Endometrial microvascular endothelial cells (primary cell): ENCODE measurements around the gene NDFIP2. TPM values are rescaled to one million over a fixed set of nuclear protein-coding genes. Genes with fewer than 3 reads are reported as not detected.
"Not testable (repeated sequence)": the region's sequence is repeated elsewhere in the genome, so short reads cannot be mapped to it uniquely, and the experiment has no call there.

Experiments
- in situ Hi-C: cut with HindIII; loops from 2 replicates; pipeline ENCODE4 v1.10.0; 2017; ENCODE audit warnings: low sequenced_read_pairs, low pct_unique_long_range_greater_than_20kb; ENCODE audit errors: inconsistent ontology term
- total RNA-seq: library from RNA; depleted of rRNA; stranded (reverse); fragments of >200 nt; gene quantifications from one replicate; pipeline ENCODE4 v1.2.3, GENCODE V29; 2015; ENCODE audit errors: inconsistent ontology term

NDFIP2 gene
- total RNA-seq, 1 donor from 2014 or later = 13.6 TPM

DNA sequence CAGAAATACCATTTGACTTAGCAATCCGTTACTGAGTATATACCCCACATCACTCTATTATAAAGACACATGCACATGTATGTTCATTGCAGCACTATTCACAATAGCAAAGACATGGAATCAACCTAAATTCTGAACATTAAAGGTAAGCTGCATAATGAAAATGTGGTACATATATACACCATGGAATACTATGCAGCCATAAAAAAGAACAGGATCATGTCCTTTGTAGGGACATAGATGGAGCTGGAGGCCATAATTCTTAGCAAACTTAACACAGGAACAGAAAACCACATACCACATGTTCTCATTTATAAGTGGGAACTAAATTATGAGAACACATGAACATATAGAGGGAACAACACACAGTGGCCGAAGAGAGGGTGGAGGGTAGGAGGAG lies 85.2 kb downstream of the NDFIP2 start:
- in situ Hi-C loops = no loop called here

DNA sequence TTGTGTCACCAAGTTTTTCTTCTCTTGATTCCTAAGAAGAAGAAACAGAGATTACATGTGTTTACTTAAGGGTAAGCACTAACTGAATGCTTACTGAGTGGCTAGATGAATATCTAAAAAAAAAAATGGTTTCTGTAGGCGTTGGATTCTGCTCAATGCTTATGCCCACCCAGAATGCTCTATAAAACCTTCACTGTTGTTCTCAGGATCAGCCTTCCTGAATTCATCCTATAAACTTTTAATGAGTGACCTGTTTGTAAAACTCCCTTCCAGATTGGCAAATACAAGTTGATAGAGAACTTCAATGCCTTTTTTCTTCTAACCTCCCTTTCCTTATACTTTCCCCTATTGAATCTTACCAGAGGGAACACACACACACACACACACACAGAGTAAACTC lies 90.2 kb downstream of the NDFIP2 start:
- in situ Hi-C loops = no loop called here

DNA sequence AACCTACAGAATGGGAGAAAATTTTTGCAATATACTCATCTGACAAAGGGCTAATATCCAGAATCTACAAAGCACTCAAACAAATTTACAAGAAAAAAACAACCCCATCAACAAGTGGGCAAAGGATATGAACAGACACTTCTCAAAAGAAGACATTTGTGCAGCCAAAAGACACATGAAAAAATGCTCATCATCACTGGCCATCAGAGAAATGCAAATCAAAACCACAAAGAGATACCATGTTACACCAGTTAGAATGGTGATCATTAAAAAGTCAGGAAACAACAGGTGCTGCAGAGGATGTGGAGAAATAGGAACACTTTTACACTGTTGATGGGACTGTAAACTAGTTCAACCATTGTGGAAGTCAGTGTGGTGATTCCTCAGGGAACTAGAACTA lies 92.9 kb downstream of the NDFIP2 start:
- in situ Hi-C loops = not testable (repeated sequence)

- in situ Hi-C loops = no loop called here
Measured at GRCh38 chr13:79581870-79582315, 100.9 kb downstream of the NDFIP2 start.

GRCh38 chr13:79582896-79583295 lies 101.9 kb downstream of the NDFIP2 start:
- in situ Hi-C loops = no loop called here

- in situ Hi-C loops = no loop called here
Measured at GRCh38 chr13:79585033-79585432, 104.1 kb downstream of the NDFIP2 start.

DNA sequence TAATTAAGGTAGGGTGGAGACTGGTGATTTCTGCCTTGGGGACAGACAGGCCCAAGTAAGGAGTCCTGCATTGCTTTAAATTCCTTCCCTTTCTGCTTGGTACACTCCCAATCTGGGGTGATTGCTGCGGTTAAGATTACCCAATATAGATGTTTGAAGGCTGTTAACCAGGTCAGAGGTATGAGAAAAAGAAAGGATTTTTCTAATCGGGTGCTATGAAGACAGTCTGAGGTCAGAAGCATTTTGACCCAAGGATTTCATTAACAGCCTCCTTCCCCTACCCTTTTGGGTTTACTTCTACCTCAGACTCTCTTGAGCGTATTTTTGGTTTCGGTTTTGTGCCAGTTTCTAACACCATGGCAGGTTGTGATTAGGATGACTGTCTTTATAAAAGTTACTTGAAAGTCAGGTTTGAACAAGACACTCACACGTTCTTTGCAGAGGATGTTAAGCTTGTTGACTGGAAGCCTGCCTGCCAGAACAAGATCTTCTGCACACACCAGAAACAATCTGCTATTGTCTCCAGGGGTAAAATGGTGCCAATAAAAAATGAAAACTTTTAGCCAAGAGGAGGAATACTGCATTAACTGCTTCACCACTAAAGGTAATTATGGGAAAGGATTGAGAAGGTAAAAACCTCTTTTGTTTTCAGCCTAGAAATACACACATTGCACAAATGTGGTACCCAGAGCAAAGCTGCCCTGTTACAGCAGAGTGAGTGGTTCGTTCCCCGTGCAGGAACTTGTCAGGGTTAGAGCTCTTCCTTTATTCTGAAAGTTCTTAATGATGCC lies 108.8 kb downstream of the NDFIP2 start:
- in situ Hi-C loops = no loop called here

DNA sequence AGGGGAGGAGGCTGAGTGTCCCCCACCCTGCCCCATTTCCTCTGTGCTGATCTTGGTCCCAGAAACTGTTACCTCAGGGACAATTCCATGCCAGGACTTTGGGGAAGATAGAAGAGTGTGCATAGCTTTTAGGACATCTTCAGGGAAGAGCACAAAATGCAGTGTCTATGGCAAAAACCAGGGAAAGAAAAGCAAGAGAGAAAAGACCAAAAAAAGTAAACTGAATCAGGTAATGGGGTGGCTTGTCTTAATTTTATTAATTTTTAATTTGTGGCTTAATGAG lies 109.4 kb downstream of the NDFIP2 start:
- in situ Hi-C loops = no loop called here

DNA sequence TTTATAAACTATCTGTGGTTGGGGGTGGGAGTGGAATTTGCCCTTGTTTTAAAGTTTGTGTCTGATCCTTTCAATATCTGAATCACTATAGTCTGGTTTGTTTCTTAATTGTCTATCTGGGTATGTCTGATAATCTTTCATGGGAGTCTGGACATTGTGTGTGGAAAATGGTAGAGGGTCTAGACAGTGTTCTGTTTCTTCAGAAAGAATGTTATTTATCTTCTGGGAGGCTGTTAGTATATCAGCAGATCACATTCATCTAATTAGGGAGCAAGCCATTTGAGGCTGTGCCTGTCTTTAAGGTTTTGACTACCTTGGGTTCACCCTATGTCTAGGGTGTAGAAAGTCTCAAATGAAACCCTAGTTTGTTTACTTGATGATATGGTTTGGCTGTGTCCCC lies 110.5 kb downstream of the NDFIP2 start:
- in situ Hi-C loops = no loop called here

DNA sequence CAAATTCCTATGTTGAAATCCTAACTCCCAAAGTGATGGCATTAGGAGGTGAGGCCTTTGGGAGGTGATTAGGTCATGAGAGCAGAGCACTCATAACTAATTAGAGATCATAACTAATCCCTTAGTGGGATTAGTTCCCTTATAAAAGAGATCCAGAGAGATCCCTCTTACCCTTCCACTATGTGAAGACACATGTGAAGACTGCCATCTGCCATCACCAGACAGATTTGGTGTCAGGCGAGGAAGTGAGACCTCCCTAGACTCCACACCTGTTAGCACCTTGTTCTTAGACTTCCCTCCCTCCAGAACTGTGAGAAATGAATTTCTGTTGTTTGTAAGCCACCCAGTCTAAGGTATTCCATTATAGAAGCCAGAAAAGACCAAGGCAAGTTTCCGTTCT lies 112.2 kb downstream of the NDFIP2 start:
- in situ Hi-C loops = no loop called here

GRCh38 chr13:79593641-79594275 lies 112.8 kb downstream of the NDFIP2 start:
- in situ Hi-C loops = no loop called here

- in situ Hi-C loops = not testable (repeated sequence)
Measured at GRCh38 chr13:79600146-79600545, 119.2 kb downstream of the NDFIP2 start.

- in situ Hi-C loops = no loop called here
Measured at GRCh38 chr13:79602936-79603335, 122.0 kb downstream of the NDFIP2 start.

DNA sequence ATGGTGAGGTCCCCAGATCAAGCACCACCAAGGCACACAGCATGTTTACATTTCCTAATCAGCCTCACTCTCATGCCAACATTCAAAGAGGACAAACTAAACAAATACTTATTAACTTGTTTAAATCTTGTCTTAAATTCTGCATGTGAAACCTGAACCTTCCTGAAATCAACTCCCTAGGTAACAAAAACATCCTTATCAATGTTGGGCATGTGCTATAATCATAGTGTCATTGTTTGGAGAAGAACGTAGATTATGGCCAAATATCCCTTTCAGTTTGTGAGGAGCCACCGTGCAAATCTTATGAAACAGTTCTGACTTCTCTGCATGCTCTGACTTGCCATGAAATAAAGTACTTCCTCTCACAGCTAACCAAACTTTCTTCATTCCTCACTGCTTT lies 123.8 kb downstream of the NDFIP2 start:
- in situ Hi-C loops = no loop called here

Other genes starting within 250 kb of the NDFIP2 start
- gene RBM26, start 74.9 kb upstream of the NDFIP2 start, total RNA-seq = 23.7 TPM